ELR (cell line): ENCODE measurements around the gene PARD6A.
"Not testable (repeated sequence)": the region's sequence is repeated elsewhere in the genome, so short reads cannot be mapped to it uniquely, and the experiment has no call there.

Experiments used
- DNase-seq: peaks from one replicate; pipeline ENCODE4 v3.0.0-alpha.2; 2015; ENCODE audit warnings: low read depth

Gene PARD6A

DNA sequence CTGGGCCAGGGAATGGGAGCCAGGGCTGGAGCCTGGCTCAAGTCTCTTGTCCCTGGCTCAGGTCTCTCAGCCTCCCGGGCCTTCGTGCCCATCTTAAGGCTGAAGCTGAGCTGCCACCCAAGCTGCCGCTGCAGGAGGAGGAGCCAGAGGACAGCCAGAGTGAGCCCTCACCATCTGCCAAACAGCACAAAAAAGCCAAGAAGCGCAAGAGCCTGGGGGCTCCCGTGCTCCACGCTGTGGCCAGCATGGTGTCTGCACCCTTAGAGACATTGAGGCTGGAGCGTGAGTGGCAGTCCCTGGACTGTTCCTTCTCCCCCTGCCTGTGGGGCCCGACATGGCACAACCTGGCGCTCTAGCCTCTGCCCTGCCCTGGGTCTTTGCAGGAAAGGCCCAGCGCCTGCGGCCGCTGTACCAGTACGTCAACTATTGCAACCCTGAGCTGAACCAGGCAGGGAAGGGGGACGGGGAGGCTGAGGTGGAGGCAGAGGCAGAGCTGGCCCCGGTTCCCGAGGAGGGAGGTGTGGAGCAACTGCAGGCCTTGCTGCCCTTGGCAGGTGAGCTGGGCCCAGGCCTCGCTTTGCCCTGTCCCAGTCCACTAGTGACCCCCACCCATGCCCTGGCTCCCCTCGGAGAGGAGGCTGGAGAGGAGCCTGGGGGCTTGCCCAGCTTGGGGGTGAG, 7.2 kb downstream of the PARD6A start:
- DNase-seq: peak; percentile 96

DNA sequence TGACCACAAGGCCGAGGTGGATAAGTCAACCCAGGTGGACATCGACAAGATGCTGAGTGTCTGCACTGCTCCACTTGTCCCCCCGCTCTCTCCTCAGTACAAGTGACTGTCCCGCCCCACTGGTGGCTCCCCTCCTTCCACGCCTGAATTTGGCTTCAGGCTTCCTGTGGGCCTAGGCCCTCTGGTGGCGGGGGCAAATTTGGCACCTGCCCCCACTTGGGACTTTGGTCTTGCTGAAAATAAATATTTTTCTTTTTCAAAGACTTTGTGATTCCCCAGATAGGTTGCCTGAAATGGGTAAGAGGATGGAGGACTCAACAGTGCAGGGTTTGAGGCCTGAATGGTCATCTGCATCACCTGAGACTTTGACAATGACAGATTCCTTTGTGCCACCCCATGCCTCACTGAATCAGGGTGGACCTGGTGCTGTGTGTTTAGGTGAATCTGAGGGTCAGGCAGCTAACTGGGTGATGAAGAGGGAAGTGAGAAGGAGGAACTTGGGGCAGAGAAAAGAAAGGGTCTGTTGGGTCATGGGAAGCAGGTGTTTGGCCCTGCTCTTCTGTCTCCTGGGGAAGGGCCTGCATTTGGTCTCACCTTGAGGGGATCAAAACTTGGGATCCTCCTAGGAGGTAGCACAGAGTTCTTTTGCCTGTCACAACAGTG, 7.9 kb downstream of the PARD6A start:
- DNase-seq: no peak

DNA sequence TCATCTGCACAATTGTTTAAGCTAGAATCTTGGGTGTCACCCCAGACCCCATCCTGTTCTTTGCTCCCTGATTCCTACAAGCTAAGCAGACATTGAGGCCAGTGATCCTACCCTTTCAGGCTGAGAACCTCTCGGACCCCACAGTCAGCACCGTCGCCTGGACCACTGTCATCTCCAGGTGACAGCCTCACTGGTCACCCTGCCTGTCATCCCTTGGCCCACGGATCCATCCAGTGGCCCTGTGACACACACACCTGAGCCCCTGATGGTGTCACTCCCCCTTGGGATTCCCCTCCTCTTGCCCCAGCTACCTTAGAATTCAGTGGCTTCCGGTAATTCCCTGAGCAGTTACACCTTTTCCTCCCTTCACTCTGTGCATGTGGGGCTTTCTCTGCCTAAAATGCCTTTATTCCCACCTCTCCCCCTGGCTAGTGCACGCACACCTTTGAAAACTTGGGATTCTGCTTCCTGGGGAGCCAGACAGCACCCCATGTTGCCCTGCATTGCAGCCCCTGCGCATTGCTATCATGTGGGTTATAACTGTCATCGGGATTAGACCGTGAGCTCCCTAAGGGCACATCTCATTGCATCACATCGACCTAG, 8.8 kb downstream of the PARD6A start:
- no peak for DNase-seq

DNA sequence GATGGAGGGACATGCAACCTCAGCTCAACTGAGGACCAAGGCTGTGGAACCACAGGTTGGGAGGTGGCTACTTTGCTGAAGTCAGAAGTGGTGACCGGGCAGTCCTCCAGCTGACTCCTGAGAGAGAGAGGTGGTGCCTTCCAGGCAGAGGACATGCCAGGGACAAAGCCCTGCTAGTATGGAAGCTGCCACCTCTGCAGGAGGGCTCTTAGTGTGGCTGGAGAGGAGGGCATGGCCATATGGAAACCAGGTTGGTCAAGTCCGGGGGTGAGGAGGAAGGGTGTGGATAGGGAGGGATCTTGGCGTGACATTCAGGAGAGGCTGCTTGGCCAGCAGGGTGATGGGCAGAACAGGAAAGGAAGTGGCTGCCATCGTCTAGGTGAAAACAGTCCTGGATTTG, 11.5 kb downstream of the PARD6A start:
- no peak for DNase-seq

DNA sequence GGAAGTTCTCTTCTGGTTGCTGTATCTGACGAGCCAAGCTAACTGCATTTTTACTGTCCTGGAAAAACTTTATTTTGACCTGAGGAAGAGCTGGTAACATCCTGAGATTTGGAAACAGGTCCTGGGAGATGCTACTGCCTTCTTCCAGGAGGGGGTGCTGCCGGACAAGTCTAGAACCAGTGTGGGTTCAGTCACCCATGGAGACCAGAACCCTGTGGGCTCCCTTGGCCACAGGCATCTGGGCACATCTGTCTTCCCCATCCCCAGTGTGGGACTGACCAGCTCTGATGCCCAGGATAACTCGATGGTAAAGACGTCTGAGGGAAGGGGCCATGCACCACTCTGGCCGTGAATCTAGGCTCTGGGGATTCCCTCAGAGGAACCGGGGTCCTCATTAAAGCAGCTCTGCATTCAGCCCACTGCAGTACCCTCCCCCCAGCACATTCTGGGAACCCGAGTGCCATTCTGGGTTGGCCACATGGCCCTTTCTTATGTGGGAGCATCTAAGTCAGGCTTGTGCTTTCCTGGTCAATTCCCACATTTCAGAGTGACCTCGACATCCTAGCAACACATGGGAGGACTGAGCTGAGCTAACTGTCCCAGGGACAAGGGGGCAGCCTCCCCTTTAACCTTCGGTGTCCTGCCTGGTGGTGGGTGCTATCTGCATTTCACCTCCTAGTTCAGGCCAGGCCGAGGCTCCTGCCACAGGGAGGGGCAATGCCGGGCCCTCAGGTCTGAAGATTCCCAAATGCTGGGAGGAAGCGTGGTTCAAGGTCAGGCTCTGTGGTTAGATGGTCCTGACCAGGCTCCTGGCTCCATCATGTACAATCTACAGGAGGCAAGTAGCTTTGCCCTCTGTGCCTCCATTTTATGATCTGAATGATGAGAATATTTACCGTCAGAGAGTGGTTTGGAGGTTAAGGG, 12.2 kb downstream of the PARD6A start:
- DNase-seq: peak; percentile 80

DNA sequence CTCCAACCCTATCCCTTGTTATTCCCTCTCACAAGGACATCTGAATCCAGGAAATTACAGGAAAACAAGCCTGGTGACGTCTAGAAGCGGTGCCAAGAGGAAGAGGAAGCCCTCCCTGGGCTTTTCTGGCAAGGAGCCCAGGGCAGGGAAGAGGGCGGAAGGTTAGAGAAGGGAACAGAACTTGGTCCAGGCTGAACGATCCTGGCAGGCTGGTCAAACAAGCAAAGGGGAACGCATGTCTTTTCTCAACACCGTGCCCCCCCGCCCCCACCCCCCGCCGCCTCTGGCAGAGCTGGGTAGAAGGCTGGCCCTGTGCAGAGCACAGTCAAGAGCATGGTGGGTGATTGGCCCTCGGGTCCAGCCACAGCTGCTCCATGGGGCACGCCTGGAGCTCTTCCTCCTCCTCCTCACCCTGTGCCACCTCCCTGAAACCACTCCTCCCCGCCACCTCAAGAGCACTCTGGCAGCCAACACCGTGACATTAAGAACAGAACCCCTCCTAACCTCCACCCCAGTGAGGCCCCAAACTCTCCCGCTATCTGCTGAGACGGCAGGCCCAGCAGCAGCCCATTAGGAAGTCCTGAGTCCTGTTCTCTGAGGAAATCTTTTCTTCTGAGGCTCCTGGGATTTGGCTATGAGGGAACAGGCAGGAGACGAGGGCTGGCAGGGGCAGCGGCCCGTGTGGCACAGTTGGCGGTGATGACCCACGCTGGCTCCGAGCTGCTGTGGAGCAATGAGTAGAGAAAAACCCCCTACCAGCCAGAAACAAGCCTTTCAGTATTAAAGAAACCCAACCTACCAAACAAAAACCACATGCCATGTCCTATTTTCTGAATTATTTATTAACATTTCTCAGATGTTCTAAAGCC, 13.2 kb downstream of the PARD6A start:
- no peak for DNase-seq

DNA sequence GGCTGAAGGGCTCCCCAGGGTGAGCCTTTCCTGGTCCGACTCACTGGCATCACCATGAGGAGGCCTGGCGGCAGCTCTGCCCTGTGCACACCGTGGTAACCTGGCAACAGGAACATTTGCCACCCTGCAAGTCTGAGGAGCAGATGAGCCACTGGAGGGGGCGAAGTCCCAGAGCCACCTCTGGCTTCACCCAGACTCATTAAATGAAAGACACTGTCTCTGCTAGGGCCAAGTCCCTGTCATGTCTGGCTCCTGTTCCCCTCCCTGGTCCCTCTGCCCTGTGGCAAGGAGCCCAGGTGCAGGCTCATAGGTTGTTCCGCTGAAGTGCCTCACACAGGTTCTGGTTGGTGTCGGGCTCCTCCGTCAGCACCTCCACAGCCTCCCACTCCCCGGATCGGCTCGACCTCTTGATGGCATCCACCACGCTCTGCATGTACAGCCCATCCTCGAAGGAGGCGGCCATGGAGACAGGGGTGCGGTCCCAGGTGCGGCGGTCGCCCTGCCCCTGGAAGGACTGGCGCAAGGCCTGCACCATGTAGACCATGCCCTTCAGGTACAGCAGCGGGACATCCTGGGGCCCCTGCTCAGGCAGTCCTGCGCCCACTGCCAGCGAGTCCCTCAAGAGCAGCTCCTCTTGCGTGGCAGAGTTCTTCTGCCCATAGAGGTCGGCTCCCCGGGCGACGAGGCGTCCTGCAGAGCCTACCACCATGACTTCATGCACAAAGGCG, 14.3 kb downstream of the PARD6A start:
- DNase-seq: no peak

DNA sequence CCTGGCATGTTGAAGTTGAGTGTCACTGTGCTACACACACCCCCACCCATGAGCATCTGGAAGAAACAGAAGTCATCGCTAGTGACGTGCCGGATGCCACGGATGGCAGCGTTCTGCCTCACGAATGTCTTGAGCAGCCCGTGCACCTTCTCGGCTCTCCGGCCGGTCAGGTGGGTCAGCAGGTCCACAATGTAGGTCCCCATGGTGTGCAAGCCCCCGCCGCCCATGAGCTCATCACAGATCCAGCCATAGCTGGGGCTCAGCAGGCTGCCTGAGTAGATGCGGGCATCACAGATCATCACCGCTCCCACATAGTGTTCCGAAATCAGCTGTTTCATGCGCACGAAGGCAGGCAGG, 14.8 kb downstream of the PARD6A start:
- no peak for DNase-seq

DNA sequence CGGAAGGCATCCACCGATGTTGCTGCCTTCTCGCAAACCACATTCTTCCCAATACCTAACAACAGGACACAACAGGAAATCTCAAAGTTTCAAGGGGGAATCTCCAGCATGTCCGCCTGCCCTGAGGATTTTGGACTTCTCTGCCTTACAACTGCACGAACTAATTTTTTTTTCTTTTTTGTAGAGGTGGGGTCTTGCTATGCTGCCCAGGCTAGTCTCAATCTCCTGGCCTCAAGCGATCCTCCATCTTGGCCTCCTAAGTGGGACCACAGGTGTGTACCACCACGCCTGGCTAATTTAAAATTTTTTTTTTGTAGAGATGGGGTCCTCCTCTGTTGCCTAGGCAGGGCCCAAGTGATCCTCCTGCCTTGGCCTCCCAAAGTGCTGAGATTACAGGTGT, 15.2 kb downstream of the PARD6A start:
- DNase-seq: no peak

DNA sequence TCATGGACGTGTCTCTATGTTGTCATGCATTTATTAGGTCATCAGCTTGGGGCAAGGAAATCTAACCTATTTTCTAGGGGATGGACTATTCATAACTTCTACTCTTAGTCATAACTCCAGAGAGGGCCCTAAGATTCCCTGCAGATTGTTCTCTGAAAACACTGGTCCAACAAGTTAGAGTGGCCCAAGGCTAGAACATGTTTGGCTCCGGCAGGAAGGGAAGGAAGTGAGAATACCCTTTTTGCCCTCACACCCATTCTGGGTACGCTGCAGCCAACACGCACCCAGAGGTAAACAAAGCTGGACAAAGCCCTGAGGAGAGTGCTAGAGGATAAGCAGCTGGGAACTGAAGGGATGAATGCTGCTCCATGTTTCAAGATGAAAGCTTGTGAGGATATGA, 15.8 kb downstream of the PARD6A start:
- no peak for DNase-seq

DNA sequence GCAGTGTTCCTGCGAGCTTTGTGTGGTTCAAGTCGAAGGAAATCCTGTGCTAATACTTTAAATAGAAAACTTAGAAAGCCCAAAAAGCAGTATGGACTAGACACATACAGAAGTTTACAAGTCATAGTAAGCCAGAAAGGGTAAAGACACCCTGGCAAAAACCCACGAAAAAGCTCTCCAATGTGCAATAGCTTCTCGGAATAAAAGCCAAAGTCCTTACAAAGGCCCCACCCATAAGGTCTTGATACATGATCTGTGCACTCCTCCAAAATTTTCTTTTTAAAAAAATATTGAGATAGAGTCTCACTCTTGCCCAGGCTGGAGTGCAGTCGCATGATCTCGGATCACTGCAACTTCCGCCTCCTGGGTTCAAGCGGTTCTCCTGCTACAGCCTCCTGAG, 16.2 kb downstream of the PARD6A start:
- no peak for DNase-seq

DNA sequence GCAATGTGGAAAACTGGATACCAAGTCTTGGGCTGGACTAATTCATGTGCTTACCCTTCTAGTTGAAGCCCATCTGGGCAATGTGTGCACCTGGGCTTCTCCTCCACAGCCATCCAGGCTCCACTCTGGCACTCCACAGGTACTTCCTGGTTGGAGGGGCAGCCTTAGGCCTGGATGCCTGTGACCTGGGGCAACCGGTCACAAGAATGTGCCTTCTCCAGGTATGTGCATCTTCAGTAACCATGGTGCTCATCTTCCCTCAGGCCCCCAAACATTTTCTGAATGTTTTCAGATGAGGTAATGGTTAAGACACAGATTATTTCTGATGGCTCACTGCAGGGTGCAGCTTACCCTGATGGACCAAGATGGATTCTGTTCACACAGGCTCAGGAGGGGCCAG, 17.0 kb downstream of the PARD6A start:
- DNase-seq: no peak

DNA sequence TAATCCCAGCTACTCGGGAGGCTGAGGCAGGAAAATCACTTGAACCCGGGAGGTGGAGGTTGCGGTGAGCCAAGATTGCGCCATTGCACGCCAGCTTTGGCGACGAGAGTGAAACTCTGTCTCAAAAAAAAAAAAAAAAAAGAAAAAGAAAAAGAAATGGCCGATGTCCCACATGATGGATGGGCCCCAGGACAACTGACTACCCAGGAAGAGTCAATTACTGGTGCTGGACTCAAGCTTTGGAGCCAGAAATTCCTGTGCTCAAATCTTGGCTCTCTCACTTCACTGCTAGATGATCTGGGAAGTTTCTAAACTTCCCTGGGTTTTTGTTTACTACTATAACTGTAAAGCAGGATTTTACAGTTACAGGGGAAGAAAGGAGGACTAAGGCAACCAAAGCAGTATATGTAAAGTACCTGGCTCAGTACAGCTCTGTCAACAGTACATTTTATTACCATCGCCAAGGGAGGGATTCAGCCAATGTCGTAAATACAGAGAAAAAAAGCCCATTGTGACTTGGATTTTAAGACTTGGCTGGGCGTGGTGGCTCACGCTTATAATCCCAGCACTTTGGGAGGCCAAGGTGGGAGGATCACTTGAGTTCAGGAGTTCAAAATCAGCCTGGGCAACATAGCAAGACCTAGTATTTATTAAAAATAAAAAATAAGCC, 17.7 kb downstream of the PARD6A start:
- no peak for DNase-seq

DNA sequence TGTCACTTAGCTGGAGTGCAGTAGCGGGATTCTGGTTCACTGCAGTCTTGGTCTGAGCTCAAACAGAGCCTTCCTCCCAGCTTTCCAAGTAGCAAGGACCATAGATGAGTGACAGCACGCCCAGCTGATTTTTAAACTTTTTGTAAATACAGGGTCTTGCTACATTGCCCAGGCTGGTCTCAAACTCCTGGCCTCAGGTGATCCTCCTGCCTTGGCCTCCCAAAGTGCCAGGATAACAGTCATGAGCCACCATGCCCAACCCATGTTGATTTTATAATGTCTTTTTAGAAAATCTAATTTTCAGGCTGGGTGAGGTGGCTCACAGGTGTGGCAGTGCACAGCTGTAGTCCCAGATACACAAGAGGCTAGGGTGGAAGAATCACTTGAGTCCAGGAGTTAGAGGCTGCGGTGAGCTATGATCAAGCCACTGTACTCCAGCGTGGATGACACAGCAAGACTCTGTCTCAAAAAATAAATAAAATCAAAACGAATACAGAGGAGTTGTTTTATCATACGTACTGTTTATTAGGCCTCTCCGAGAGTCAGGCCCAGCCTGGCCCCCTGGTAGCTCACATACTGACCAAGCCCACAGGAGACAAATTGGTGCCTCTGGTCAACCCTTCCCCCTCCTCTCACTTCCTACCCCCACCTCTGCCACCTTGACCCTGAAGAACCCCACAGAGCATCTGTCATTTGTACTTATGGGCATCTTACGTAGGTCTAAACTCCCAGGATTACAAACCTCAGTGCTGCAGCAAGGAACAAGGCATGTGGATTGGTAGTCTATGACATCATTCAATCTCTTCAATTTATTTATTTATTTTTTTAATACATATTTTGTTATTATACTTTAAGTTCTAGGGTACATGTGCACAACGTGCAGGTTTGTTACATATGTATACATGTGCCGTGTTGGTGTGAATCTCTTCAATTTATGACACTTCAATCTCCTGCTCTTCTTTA, 19.5 kb downstream of the PARD6A start:
- no peak for DNase-seq

DNA sequence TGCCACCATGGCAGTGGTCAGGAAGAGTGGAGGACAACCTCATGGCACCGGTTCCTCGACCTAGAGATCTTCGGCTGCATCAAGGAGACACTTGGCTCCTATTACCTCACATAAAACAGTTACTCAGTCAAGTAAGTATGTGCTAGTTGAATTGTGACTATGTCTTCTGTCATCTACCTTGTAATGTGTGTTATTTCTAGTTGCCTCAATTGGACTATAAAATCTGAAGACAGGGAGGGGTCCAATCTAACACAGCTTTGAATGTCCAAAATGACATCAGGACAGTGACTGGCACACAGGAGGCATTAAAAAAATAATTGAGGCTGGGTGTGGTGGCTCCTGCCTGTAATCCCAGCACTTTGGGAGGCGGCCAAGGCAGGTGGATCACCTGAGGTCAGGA, 23.0 kb downstream of the PARD6A start:
- DNase-seq: no peak

DNA sequence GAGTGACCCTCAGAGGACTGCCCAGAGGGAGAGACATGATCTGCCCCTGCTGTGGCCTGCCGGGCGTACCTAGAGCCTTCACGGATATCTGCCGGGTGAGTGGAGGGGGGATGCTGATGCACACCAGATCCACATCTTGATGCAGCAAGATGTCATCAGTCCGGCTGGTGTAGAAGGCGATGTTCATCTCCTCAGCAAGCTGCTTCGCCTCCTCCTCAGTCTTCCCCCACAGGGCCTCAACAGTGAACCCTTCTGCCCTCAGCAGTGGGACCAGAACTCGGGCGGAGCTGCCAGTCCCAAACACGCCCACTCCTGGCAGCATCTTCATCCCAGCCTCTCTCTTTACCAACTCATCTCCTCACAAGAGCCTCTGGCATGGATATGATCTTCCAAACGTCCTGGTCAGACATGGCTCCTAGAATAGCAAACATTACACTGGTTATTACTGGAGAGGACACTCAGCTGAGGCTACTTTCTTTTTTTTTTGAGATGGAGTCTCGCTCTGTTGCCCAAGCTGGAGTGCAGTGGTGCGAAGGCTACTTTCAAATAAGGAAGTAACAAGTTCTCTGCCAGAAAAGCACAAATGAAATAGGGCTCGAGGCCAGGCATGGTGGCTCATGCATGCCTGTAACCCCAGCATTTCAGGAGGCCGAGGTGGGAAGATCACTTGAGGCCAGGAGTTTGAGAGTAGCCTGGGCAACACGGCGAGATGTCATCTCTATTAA, 24.8 kb downstream of the PARD6A start:
- no peak for DNase-seq

DNA sequence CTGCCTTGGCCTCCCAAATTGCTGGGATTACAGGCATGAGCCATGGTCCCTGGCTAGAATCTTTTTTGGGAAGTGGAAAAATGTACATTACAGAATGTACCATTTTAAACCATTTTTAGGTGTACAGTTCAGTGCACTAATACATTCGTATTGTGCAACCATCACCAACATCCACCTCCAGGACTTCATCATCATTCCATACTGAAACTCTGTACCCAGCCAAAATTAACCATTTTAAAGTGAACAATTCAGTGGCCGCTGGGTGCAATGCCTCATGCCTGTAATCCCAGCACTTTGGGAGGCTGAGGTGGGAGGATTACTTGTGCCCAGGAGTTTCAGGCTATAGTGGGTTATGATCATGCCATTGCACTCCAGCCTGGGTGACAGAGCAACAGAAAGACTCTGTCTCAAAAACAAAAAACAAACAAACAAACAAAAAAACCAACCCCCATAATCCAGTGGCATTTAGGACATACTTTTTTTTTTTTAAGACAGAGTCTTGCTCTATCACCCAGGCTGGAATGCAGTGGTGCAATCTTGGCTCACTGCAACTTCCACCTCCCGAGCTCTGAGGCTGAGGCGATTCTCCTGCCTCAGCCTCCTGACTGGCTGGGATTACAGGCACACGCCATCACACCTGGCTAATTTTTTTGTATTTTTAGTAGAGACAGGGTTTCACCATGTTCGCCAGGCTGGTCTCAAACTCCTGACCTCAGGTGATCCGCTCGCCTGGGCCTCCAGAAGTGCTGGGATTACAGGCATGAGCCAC, 32.9 kb downstream of the PARD6A start:
- DNase-seq: not testable (repeated sequence)

DNA sequence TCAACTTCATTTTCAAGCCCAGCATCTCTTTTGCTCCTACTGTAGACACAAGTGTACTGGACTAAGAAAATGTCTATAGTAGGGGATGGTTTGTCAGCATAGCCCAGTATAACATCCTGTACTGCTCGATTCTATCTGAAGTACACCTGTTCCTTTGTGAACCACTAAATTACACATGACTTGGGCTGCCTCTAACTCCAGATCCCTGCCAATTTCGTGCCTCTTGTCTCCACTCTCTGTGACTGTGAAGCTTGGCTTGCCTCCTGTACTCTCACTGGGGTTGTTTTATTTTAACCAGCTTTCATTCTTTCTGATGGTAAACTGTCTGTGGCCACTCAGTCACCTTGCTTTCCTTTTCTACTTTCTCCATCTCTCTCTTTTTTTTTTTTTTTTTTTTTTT, 33.9 kb downstream of the PARD6A start:
- DNase-seq: no peak
